ENCODE results near the gene CSRP3.

Gene CSRP3

DNA sequence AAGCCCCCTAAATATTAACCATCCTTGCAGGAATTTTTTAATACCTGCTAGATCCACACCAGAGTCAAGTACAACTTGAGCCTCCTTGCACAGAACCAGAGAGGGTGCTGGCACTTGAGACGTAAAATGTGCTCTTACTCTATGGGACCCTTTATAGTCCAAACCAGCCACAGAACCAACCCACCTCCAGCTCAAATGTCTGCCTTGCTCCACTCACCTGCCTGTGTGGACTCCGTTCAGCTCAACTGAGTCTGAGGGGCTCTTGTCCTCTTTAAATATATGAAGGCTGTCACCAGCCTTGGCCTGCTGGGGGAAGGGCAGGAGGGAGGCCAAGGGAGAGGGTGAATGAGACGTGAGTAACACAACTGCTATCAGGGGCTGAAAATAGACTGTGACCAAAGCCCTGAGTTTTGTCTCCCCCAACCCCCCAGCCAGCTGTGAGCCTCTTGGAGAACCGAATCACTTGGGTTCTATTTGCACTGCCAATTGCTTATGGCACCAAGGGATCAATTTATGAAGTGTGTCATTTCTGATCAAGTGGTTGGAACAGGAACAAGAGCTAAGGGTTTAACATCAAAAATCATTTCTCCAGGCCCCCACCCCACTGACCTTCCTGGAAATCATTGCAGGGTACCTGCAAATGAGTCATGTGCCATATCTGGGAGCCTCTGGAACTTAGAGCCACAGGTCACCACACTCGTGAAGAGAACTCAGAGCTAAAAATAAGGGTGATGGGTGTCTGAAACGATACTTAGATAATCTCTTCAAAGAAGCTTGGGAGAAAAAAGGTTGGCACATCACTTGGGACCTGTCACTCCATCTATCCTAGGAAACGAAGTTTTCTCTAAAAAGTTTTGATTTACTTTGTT is at the start of gene CSRP3:
CSRP3 (minus strand) TSS at position 247 of the 869 bp plus-strand sequence. CDS start 9,535 bp downstream, outside the sequence.
- DNase-seq = no peak

DNA sequence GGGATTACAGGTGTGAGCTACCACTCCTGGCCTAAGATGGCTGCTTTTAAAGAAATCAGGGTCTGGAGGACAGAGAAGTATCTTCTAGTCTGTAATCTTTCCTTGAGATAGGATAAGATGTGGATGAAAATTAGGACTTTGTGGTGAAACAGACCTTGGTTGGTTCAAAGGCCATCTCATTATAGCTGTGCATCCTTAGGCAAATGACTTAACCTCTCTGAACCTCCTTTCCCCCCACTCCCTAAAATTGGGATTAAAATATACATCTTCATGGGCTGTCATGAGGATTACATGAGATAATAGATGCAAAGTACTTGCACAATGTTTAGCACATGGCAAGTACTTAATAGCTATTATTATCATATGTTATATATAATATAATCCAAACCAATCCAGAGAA is 49.8 kb upstream of the CSRP3 start:
- DNase-seq = no peak

DNA sequence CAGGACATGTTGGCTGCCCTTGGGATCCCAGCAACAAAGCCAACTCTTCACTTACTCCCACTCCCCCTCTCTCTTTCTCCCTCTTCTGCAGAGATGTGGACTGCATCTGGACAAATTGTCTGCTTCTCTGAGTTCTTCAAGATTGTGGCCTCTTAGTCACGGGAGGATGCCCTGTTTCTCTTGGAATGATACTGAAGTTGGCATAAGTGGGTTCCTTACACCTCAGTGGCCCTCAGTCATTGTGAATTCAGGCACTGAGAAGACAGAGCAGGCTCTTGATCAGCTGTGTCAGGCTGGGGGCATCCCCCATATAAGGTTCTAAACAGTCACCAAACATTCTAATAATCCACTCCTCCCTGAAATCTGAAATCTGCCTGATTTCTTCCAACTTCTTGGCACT is 45.0 kb upstream of the CSRP3 start:
- DNase-seq = no peak

DNA sequence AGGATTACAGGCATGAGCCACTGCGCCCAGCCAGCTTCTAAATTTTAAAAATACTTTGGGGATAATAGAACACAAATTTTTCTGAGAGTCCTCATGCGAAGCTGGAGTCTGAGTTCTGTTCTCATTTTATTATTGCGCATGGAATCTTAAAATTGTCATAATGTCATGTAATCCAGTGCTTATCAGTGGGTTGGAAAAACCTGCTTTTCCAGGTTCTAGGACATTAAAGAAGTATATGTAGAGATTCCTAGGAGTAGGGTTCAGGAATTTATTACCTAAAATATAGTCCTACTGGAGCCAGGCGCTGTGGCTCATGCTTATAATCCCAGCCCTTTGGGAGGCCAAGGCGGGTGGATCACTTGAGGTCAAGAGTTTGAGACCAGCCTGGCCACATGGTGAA is 43.6 kb upstream of the CSRP3 start:
- DNase-seq = no peak

DNA sequence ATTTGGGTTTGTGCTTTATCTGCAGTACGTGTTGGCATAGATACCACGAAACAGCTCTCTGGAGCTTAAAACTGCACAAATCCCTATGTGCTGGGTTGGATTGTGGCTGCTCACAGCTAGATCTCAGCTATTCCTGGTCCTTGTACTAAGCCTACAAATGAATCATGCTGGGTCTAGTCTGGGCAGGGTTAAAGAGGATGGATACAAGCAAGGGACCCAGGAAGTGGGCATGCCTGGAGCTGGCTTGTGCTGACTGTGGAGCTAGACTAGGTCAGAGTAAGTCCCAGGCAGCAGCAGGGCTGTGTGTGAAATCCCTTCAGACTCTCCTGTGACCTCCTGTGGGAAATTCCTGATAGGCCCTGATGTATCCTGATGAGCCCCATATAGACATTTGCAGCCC is 42.8 kb upstream of the CSRP3 start:
- DNase-seq = no peak

DNA sequence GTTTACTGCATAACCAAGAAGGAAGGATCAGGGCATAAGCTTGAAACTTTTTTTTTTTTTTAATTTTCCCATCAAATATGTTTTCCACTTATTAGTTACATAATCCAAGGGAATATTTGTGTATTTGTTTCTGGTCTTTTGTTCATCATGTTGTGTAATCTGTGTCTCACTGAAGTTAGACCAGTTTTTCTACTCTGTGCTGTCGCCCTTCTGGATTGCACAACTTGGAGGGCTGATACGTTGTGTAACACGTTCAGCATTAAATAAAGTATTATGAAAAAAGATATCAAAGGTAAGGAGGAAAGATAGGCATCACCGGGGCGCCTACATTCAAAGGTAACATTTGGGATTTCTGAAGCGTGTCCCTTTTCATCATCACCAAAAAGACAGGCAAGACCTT is 42.3 kb upstream of the CSRP3 start:
- no peak for DNase-seq

DNA sequence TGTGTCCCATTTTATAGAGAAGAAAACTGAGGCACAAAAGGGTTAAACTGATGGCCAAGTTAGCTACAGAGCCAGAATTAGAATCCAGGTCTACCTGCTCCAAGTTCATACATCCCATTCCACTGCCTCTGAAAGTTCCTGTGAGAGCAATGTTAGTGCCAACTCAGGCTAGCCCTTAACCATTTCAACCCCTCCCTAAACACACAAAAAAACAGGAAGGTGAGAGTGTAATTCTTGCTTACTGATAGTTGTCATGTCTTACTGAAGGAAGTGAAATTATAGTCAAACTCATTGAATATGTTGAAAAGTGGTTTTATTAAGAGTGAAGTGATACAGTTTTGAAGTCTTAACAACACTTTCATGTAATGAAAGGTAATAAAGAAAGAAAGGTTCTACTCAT is 41.8 kb upstream of the CSRP3 start:
- no peak for DNase-seq

DNA sequence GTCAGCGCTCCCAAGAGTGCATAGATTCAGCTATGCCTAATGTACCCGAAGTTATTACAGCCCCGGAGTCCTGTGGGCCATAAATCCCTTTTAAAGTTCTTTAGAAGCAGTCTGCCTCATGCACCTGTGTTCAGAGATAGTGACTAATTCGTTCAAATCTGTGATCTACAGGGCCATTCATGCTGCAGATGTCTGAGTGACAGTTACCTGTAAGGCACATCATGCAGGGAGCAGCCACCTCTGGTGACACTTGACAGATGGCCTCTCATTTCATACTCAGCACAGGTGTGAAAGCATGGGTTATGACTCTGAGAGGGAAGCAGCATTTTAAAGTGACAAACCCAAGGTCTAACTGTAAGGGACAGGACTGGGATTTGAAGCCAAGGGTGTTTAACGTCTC is 41.4 kb upstream of the CSRP3 start:
- DNase-seq = no peak

DNA sequence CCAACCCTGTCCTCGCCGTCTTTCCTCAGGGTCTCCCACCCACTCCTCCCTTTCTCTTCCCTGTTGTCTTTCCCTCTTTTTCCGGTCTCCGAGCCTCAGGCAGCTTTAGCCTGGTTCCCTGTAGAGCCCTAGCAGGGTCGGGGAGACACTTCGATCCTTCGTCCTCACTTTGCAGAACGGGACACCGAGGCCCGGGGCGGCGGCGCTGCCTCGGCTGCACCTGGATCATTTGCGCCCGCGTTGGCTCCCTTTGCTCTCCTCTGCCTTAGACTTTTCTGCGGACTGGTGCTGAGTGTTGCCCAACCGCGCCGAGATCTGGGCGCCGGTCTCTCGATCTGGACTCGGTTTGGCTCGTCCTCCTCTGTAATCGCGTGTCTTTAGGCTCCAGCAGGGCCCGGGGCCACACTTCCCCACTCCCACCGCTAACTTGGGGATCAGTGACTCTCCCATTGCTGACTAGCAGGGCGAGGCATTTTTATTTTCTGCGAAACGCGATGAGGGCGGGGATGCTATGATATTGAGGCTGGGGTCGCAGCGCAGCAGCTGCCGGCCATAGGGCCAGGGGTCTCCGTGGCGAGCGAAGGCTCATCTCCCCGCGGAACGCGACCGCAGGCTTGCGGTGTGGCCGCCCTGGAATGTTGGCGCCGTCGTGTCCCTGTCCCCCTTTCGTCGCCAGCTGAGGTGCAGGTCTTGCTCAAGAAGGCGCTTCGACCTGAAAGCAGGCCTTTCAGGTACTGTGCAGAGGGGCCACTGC is 40.6 kb upstream of the CSRP3 start:
- no peak for DNase-seq

DNA sequence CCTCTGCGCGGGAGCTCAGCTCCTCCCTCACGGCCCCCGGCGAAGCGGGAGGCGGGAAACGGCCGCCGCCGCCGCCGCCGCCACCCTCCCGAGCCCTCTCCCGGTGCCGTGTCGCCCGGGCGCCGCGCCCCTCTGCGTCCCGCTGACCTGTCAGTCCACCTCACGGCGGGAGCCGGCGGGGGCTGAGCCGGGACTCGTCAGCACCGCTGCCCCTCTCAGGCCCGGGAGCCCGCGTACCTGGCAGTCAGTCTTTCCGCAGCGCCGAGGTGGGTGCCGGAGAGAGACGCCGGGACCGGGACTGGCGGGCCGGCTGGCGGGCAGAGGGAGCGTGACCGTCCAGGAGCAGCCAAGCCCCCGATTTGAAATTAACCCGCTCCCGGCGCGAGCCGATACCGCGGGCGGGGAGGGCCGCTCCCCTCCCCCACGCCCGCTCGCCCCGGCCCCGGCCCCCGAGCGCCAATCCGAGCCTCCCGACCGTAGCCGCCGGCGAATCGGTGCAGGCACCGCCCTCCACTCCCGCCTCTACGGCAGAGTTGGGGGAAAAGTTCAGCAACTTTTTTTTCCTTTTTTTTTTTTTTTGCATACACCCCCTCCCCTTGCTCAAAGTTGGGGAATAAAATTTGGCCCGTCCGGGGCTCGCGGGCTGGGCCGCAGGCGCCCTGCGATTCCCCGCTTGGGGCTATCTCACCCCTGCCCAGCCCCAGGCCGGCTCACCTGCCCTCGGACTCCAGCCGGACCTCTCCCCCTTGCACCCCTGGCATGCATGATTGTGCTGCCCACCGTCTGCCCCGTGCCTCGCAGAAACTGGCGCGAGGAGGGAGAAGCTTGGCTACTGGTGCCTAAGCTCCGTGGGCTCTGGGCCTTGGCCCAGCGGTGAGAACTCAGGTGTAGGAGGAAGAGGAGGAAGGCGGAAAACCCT is 39.7 kb upstream of the CSRP3 start:
- peak; percentile 61 for DNase-seq

DNA sequence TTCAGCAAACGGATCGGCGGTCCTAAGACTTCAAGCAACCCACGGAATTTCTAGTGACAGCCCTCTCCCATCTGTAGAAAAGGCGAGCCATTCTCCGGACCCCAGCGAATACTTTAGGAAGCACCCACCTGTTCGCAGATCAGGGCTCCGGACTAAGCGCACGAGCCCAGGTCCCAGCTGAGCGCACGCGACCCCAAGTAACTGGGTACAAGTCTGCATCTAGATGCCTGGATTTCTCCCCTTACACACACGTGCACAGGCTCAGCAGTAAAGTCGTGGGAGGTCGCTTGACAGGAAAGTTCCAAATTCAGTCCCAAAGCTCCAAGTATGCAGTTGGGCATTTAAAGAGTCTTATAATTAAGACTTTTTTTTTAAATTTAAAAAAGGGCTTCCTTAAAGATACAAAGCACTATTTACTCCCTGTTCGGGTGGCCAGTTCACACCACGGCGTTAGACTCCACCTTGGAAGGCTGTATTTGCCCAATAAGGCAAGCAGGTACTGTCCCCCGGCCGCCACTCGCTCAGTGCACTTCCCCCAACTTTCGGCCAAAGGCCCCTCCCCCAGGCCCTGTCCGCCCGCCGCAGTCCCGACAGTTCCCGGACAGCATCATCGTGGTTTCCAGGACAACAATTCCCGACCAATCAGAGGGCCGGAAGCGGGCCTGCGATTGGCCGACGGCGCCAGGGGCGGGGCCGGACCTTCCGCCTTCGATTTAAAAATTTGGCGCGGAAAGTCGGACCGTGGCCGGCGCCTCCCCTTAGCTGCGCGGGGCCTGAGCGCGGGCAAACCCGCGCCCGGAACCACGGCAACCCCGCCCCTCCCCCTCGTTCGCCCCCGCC is 38.9 kb upstream of the CSRP3 start, which contains the start of gene E2F8:
E2F8 (minus strand) TSS at position 526 of the 840 bp plus-strand sequence. CDS start 824 bp downstream, outside the sequence.
- DNase-seq = peak; percentile 97

DNA sequence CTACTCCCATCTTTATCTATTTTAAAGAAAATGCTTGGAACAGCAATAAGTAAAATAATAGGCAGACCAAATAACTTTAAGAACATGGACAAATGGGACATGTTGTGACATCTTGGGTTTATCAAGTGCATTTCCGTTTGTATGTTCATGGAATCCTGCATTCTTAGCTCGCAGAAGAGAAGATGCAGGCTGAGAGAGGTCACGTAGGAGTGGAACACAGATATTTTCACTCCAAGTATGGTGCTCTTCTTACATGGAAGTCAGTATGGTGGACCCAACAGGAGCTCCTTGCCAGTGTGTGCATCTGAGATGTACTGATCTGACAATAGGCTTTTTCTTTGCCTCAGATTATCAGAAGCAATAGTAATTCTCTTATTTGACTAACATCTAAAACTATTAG is 37.3 kb upstream of the CSRP3 start:
- no peak for DNase-seq

DNA sequence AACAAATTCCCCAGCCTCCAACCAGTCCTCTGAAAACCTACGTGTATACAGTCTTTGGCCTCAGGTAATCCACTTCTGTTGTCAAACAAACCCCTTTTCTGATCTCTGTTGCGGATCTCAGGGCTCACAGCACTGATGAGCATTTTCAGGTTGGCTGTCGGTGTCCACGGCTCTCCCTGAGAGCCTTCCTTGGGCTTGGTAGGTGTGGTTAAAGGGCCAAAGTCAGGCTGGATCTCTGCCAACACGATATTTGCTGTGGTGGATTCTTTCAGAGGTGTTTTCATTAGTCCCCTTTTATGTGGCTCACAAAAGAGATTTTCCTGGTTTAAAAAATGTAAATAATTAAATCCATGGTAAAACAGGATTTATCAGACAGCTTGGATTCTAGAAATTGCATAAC is 36.0 kb upstream of the CSRP3 start:
- no peak for DNase-seq

DNA sequence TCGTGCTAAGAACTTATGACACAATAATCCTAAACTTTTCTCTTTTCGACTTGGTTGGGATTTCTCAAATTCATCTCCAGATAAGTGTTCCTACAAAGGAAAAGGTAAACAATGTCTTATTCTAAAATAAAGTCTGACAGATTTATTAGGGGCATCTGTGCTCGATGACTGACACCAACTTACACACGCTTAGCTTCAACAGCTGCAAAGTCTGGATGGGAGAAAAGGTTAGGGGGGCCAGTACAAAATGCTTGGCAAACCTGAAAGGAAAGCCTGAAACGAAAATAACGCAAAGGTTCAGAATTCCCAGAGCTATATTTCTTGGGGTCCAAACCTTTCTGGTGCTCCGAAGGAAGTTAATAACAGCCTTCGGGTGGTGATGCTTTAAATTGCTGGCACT is 35.6 kb upstream of the CSRP3 start:
- no peak for DNase-seq

DNA sequence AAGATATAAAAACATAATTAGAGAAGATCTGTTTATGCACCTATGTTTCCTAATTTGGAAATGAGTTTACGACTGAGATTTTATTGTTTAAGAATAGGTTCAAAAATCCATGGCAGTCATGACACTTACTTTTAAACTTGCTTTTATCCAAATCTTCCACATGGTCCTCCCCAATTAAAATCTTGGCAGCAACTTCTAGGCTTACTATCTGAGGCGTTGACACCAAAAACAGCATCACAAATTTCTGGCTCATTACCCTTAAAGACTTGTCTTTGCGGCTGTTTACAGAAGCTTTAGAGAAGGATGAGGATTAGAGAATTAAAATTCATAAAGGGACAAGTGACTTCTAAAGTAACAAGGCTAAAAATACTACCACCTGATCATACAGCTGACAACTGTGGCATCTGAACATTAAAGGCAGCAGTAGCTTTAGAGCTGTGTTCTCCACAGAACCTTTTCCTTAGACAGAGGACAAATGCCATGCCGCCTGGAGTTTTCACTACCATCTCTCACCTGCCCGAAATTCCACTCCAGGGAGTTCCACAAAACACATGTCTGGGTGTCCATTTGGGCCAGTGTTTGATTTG is 32.5 kb upstream of the CSRP3 start:
- DNase-seq = no peak

DNA sequence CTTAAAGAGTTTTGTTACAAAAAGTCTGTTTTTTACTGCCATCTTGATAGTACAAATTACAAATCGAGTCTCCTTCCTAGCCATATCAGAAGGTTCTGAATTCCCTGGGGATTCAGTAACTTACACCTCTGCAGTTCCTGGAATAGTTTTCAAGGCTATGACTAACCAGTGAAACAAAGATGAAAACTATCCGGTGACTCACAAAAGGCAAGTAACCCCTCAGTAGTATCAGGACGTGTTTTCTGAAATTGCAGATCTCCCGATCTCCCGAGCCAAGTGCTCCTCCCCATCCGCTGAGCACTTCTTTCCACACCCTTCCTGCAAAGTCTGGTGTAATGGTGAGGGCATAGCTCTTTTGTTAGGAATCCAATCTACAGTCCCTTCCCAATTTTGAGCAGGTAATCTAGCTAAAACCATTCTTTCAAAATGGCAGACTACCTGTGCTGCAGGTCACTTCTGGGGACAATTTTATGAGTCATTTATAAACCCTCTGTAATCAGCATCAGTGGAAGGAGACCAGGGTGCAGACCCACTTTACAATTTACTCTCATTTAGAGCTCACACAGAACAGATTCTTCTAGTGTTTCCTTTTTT is 31.2 kb upstream of the CSRP3 start:
- no peak for DNase-seq

DNA sequence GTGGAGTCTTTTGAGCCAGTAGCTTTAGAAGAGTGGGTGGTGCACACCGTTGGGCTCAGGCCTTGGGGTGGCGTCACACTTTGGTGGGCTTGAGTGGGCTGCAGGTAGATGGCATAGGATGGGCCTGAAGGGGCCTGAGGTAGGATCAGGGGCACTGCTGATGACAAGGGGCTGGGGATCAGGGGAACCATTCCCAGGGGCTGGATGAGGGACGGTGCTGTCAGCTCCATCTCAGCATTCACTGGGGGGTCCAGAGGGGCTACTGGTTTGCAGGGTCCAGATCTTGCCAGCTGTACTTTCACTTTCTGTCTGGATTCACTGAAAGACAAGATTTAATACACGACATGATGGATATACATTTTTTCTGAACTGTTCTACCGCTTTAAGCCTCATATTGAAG is 27.9 kb upstream of the CSRP3 start:
- DNase-seq = no peak

DNA sequence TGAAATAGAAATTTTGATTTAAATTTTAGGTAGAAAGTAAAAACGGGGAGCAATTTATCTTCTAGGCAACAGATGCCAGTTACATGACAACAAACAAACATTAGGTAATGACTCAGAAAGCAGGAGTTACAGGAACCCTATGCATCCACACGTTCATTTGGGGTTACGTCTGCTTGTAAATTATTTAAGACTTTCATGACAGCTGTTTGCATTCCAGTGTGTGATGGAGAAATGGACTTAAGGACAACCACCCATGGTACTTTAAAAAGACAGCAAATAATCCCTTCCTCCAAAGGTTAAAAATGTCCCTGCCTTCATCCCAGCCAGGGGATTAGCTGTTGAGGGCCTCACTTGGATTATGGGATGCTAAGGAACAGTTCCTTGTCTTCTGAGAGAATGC is 27.2 kb upstream of the CSRP3 start:
- DNase-seq = no peak

DNA sequence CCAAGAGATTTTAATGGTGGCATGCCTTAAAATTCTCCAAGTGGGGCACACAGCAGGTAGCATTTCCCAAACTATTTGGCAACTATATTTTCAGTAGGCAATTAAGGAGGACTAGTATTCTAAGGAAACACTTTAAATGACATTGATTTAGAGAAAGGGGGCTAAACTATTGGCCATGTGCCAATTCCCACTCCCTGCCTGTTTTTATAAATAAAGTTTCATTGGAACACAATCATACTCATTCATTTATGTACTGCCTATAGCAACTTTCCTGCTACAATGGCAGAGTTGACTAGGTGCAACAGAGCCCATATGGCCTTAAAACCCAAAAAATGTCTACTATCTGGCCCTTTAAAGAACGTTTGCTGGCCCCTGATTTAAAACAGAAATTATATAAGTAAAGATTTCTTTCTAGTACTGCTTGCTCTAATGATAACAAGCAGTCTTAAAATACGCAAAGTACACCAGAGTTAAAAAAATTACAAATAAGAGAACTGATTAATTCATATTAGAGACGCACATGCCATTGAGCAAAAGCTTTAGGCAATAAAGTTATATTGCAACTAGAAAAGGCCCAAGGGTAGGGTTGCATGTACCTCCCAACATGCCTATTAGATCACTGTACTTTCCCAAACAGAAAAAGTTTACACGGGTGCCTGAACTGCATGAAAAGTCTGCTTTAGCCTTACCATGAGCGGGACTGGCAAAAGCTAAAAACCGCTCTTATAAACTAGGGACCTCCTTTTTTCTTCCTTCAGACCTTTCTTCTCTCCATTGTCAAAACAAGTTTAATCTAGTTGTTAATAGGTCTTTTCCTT is 24.8 kb upstream of the CSRP3 start:
- no peak for DNase-seq

DNA sequence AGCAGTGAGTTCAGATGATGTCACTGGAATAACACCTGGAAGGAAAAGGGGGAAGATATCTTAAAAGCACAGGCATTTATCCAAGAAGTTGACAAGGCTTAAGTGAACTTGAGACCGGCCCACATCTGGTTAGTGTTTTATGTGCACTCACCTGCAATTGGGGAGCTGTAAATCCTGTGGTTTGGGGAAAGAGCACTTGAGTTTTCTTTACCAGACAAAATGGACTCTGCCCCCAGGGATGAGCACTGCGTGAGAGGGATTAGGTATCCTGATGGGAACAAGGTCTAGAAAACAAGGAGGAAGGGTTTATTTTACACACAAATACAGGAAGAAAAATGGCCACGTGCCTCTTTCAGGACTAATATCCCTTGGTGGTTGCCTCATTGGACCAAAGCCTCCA is 23.8 kb upstream of the CSRP3 start:
- no peak for DNase-seq
